ENCODE data around the gene OR8B8. TPM values are rescaled to one million over a fixed set of nuclear protein-coding genes. Genes with fewer than 3 reads are reported as not detected.
"Not testable (repeated sequence)": the region's sequence is repeated elsewhere in the genome, so short reads cannot be mapped to it uniquely, and the experiment has no call there.

OR8B8 gene
- total and polyA plus RNA-seq, 7 donors: not detected

GRCh38 chr11:124415356-124415923 lies 30.1 kb downstream of the OR8B8 start:
- no peaks in the 10 kb centered on the region for H3K4me1 ChIP-seq
- no peaks in the 10 kb centered on the region for H3K9me3 ChIP-seq
- H3K4me3 ChIP-seq: no peak overlapping the region
- peak; percentile 61 for TF ChIP-seq CTCF (IDR thresholded peaks at IDR 0.05)
- H3K27ac ChIP-seq: no peak overlapping the region
- H3K27me3 ChIP-seq (ENCODE audit: insufficient read depth in 3 of 3, low read length in 2 of 3): no peaks in the 10 kb centered on the region
- ATAC-seq: no peak
- intact Hi-C loops (cut with DNase I): loop anchor here (1.0 to 5.0 kb wide), 2 partner anchors 167 to 171 kb away; no protein-coding TSS in a partner anchor
- H3K36me3 ChIP-seq (ENCODE audit: insufficient read depth in 1 of 2, low read depth in 1 of 2): no peaks in the 10 kb centered on the region
- 15 to 17% (median 17%) methylated on average over 5 of the region's 5 CpGs for WGBS, 3 donors
- DNase-seq: no peak

GRCh38 chr11:124409906-124410305 lies 35.6 kb downstream of the OR8B8 start:
- intact Hi-C loops (cut with DNase I): no loop called here
- DNase-seq (no peak), ATAC-seq (no peak)
- WGBS, 3 donors: 80 to 86% (median 83%) methylated on average over 7 of the region's 7 CpGs
- Histone ChIP-seq H3K4me3 (no peak overlapping the region), H3K27ac (no peak overlapping the region), H3K9me3 (no peaks in the 10 kb centered on the region), H3K36me3 (ENCODE audit: insufficient read depth in 1 of 2, low read depth in 1 of 2) (no peaks in the 10 kb centered on the region), H3K27me3 (ENCODE audit: insufficient read depth in 3 of 3, low read length in 2 of 3) (no peaks in the 10 kb centered on the region), H3K4me1 (no peaks in the 10 kb centered on the region)
- TF ChIP-seq CTCF (IDR thresholded peaks at IDR 0.05): no peak

GRCh38 chr11:124405581-124405980 lies 39.9 kb downstream of the OR8B8 start:
- WGBS, 3 donors: 34 to 62% (median 49%) methylated on average over 2 of the region's 2 CpGs
- no peak overlapping the region for H3K27ac ChIP-seq
- no peaks in the 10 kb centered on the region for H3K9me3 ChIP-seq
- intact Hi-C loops (cut with DNase I): no loop called here
- no peak for TF ChIP-seq CTCF (IDR thresholded peaks at IDR 0.05)
- DNase-seq: no peak
- H3K27me3 ChIP-seq (ENCODE audit: insufficient read depth in 3 of 3, low read length in 2 of 3): no peaks in the 10 kb centered on the region
- H3K4me3 ChIP-seq: no peak overlapping the region
- H3K36me3 ChIP-seq (ENCODE audit: insufficient read depth in 1 of 2, low read depth in 1 of 2): no peaks in the 10 kb centered on the region
- no peaks in the 10 kb centered on the region for H3K4me1 ChIP-seq
- no peak for ATAC-seq

- H3K36me3 ChIP-seq (ENCODE audit: insufficient read depth in 1 of 2, low read depth in 1 of 2); H3K9me3 ChIP-seq; H3K4me3 ChIP-seq; H3K27me3 ChIP-seq (ENCODE audit: insufficient read depth in 3 of 3, low read length in 2 of 3); H3K27ac ChIP-seq; intact Hi-C loops (cut with DNase I); H3K4me1 ChIP-seq; DNase-seq; ATAC-seq: not testable (repeated sequence)
- WGBS, 3 donors: 94 to 100% (median 96%) methylated on average over 8 to 21 of the region's 27 CpGs
Measured at GRCh38 chr11:124403186-124403585, 42.3 kb downstream of the OR8B8 start.

GRCh38 chr11:124402326-124402922 lies 43.1 kb downstream of the OR8B8 start:
- intact Hi-C loops (cut with DNase I): no loop called here
- TF ChIP-seq CTCF (IDR thresholded peaks at IDR 0.05): peak; percentile 46
- Histone ChIP-seq H3K9me3 (no peaks in the 10 kb centered on the region), H3K27me3 (ENCODE audit: insufficient read depth in 3 of 3, low read length in 2 of 3) (no peaks in the 10 kb centered on the region), H3K36me3 (ENCODE audit: insufficient read depth in 1 of 2, low read depth in 1 of 2) (no peaks in the 10 kb centered on the region), H3K27ac (no peak overlapping the region), H3K4me1 (no peaks in the 10 kb centered on the region), H3K4me3 (no peak overlapping the region)
- peak in 1 of 2 donors; percentile 18 for DNase-seq
- 39 to 46% (median 39%) methylated on average over 8 of the region's 8 CpGs for WGBS, 3 donors
- ATAC-seq: peak in 1 of 4 donors; percentile 56

All from psoas muscle (tissue), 8 donors.